C4-2B (cell line): ENCODE data around the gene MCF2L.

Source experiments
- ZFX ChIP-seq: fragments of 450-650 bp; IDR thresholded peaks from 2 replicates; pipeline ENCODE4 v1.6.1; 2017
- TF ChIP-seq, protein P1 (sequence below): fragments of 450-650 bp; conservative IDR thresholded peaks from 2 replicates; pipeline ENCODE4 v1.5.1; 2017; ENCODE audit warnings: mild to moderate bottlenecking

DNA sequence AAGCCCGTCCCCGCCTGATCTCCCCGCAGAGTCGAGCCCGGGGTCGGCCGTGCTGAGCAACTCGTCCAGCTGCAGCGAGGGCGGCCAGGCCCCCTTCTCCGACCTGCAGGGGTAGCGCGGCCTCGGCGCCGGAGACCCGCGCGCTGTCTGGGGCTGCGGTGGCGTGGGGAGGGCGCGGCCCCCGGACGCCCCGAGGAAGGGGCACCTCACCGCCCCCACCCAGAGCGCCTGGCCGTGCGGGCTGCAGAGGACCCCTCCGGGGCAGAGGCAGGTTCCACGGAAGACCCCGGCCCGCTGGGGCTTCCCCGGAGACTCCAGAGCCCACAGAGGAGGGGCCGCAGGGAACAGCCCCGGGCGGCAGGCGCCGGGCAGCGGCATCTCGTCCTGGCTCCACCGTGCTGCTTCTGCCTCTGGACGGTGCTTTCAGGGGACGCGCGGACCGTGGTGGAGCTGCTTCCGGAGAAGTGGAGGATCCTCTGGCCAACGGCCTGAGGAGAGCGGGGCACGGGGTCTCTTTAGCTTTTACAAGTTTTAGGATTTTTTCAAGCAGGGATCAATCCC, 127.8 kb downstream of the MCF2L start:
- TF ChIP-seq, protein P1, sequence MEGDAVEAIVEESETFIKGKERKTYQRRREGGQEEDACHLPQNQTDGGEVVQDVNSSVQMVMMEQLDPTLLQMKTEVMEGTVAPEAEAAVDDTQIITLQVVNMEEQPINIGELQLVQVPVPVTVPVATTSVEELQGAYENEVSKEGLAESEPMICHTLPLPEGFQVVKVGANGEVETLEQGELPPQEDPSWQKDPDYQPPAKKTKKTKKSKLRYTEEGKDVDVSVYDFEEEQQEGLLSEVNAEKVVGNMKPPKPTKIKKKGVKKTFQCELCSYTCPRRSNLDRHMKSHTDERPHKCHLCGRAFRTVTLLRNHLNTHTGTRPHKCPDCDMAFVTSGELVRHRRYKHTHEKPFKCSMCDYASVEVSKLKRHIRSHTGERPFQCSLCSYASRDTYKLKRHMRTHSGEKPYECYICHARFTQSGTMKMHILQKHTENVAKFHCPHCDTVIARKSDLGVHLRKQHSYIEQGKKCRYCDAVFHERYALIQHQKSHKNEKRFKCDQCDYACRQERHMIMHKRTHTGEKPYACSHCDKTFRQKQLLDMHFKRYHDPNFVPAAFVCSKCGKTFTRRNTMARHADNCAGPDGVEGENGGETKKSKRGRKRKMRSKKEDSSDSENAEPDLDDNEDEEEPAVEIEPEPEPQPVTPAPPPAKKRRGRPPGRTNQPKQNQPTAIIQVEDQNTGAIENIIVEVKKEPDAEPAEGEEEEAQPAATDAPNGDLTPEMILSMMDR, result no peak
- no peak for TF ChIP-seq ZFX
